GM21390 (cell line): Measurements from ENCODE around the gene DPF1.

ENCODE experiments used
- ATAC-seq: cut with Tn5 transposase; IDR thresholded peaks from one replicate; pipeline ENCODE4 v1.9.1; 2021; ENCODE audit not compliant: unreplicated experiment

The DPF1 gene

DNA sequence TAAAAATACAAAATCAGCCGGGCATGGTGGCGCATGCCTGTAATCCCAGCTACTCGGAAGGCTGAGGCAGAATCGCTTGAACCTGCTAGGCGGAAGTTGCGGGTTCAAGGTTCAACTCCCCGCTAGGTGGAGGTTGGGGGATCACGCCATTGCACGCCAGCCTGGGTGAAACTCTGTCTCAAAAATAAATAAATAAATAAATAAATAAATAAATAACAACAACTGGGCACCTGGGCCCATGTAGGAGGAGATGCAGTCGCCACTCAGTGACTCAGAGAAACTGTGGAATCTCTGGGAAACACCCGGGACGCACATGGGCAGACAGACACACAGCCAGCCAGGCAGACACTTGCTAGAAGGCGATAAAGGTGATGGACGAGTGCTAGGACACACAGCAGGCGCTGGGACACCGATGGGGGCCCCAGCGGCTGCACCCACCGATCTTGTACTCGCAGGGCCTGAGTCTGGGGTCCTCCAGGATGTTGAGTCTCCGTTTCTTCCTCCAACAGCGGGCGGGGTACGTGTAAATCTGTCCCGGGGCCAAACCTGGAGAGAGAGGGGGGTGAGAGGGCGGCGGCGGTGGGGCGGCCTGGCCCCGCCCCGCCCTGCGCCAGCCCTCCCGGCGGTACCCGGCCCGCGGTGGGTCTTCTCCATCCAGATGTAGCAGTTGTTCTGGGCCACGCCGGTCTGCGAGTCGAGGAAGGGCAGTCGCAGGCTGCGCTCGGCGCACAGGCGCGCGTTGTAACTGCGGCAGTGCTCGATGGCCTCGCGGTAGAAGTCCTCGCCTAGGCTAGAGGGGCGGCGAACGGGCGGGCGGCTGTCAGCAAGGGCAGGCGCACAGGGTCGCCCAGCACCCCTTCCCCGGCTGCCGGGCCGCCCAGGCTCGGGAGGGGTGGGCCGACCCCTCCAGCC is 1.8 kb downstream of the DPF1 start:
- ATAC-seq, result no peak

DNA sequence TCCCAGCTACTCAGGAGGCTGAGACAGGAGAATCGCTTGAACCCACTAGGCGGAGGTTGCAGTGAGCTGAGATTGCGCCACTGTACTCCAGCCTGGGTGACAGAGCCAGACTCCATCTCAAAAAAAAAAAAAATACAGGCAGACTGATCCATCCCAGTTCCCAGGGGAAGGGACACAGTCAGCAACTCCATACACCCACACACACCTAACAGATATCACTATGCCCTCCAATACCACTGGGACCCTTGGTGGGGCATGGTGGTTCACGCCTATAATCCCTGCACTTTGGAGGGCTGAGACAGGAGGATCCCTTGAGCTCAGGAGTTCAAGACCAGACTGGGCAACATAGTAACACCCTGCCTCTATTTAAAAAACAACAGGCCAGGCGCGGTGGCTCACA is 2.6 kb downstream of the DPF1 start:
- no peak for ATAC-seq

- no peak for ATAC-seq
Observed at GRCh38 chr19:38219221-38219620, 4.8 kb downstream of the DPF1 start.

DNA sequence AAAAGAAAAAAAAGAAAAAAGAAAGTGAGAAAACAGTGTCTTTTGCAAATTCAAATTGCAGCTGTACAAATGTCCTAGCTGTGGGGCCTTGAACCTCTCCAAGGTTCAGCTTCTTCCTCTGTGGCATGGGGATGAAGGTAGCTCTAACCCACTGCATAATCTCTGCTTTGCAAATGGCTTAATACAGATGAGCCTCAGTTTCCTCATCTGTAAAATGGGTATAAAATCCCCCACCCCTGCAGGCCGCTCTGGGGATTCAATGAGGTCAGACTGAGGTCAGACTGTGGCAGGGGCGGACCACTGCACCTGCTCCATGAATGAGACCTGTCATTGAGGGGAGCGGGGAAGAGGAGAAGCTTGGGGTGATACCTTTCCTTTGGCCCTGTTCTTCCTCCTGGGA is 5.8 kb downstream of the DPF1 start:
- no peak for ATAC-seq

GRCh38 chr19:38216785-38217641 is 7.0 kb downstream of the DPF1 start:
- no peak for ATAC-seq

DNA sequence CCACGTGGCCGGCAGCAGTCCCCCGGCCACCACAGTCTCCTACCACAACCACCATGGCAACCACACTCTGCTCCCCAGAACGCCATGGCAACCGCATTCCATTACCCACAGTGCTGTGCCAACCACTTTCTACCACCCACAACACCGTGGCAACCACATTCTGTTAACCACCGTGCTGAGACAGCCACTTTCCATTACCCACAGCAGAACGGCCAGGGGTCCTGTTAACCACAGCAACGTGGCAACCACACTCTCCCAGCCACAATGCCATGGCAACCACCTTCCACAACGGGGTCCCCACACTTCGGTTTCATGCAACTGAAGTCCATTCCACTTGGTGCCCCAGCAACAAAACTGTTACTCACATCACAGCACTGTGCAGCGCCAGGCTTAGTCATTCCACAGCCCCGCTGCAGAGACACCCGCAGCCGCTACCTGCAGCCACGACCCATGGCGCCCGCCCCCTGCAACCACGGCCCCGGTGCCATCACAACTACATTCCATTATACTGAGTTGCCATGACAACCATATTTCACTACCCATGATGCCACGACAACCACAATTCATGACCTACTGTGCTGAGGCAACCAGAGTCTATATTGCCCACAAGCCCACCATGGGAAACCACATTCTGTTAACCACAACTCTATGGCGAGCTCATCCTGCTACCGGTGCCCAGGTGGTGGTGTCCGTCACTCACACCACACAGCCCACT is 10.0 kb downstream of the DPF1 start:
- ATAC-seq, result no peak

- ATAC-seq, result no peak
Observed at GRCh38 chr19:38213469-38213868, 10.6 kb downstream of the DPF1 start.

DNA sequence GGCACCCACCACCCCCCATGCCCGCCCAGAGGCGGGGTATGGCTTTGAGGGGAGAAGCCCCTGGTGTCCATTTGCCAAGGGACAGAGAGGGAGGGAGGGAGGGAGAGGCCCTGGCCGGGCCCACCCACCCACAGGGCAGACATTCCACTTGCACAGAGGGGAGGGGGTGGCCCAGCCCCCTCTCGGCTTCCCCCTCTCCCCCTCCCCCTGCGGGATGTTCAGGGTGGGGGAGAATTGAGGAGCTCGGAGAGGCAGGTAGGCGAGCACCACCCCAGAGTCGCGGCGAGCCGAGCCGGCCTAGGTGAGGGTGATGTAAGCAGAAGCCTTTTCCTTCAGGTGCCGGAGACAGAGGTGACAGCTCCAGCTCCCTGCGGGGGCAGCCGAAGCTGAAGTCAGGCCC is 12.3 kb downstream of the DPF1 start:
- ATAC-seq, result no peak

GRCh38 chr19:38211151-38211591 is 12.9 kb downstream of the DPF1 start:
- ATAC-seq, result no peak

- ATAC-seq, result no peak
Observed at GRCh38 chr19:38210458-38210987, 13.5 kb downstream of the DPF1 start.

GRCh38 chr19:38209671-38210457 is 14.2 kb downstream of the DPF1 start:
- ATAC-seq, result no peak

GRCh38 chr19:38209152-38209551 is 14.9 kb downstream of the DPF1 start:
- no peak for ATAC-seq

DNA sequence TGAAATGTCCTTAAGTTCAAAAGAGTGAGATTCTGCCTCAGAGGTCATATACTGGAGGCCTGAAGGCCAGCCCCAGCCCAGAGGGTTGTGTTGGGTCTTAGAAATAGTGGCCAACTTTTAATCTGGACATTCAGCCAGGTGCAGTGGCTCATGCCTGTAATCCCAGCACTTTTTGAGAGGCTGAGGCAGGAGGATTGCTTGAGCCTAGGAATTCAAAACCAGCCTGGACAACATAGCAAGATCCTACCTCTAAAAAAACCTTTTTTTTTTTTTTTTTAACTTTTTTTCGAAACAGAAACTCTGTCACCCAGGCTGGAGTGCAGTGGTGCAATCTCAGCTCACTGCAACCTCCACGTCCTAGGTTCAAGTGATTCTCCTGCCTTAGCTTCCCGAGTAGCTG is 15.5 kb downstream of the DPF1 start:
- no peak for ATAC-seq

GRCh38 chr19:38207543-38207942 is 16.5 kb downstream of the DPF1 start:
- no peak for ATAC-seq

DNA sequence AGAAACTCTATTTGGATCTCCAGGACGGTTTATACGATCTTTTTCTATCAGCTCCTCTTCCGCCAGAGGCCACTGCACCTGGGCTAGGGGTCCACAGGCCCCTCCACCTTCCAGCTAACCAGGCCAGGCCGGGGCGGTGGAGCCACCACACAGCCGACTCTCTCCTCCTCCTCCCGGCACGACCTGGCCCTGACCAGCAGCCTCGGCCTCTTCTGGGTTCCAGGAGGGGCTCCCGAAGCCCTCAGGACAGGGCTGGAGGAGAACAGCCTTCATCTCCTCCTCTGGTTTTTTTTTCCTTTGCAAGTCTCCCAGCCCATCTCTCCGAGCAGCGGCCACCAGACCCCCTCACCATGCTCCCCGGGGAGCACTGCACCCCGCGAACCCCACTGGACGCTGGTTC is 17.1 kb downstream of the DPF1 start:
- ATAC-seq, result no peak

DNA sequence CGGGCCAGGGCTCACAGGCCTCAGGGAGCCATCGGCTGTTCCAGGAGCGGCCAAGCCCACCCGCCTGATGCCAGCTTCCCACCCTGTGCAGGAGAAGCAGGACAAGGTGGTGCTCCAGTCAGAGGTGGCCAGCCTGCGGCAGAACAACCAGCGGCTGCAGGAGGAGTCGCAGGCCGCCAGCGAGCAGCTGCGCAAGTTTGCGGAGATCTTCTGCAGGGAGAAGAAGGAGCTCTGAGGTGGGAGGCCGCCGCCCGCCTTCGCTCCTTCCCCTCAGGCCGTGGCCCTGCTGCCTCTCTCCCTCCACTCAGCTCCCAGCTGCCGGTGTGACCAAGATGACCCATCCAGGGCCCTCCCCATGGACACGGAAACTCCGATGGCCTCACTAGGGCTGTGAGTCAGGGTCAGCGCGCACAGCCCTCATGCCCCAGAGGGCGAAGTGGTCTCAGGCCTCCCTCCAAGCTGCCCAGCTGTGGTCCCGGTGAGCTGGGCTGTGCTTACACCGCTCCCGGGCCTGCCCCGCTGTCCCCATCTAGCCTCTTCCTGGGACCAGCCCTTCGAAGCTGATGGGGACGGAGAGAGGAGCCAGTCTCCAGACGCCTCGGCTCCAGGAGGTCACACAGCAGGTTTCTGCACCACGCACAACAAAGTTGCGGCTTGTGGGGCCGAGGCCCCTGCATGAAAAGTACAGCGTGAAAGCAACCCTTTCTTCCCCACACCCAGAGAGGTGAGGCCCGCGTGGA is 17.8 kb downstream of the DPF1 start:
- no peak for ATAC-seq

- no peak for ATAC-seq
Observed at GRCh38 chr19:38204728-38205127, 19.3 kb downstream of the DPF1 start.

- ATAC-seq, result no peak
Observed at GRCh38 chr19:38204096-38204495, 19.9 kb downstream of the DPF1 start.

- ATAC-seq, result no peak
Observed at GRCh38 chr19:38203197-38203596, 20.8 kb downstream of the DPF1 start.

- no peak for ATAC-seq
Observed at GRCh38 chr19:38202504-38202903, 21.5 kb downstream of the DPF1 start.
